ENCODE data around the gene RSPRY1.

DNA sequence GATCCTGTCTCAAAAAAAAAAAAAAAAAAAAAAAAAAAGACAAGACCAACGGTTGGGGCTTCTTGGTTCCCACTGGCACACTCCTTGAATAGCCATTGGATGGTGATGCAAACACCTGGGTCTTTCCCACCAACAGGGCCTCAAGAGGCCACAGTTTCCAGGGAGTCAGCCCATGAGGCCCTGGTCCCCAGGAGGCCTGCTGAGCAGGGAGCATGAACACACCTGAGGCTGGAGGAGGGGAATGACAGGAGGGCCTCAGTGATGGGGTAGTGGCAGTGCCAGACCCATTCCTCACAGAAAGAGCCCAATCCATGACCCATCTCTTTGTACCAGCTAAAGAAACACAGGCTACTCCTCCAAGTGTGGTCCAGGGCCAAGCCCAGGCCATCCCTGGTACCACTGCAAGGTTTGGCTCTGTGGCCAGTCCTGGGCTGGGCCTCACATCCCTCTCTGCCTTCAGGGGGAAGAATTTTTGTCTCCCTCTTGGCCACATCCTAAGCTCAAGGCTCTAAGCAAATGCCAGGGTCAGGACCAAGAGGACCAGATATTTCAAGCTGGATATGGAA, 72.9 kb downstream of the RSPRY1 start:
- no peak for TF ChIP-seq CTCF (conservative IDR thresholded peaks at IDR 0.05; ENCODE audit: low read depth, low read length)
- TF ChIP-seq MXI1 (IDR thresholded peaks at IDR 0.05; ENCODE audit: borderline replicate concordance, low read depth, low read length) = no peak
- TF ChIP-seq BHLHE40 (IDR thresholded peaks at IDR 0.05; ENCODE audit: low read depth, low read length) = no peak
- no peak for TF ChIP-seq POLR2A (IDR thresholded peaks at IDR 0.05; ENCODE audit: low read depth, low read length)
- no peak for TF ChIP-seq RCOR1 (IDR thresholded peaks at IDR 0.05; ENCODE audit: insufficient replicate concordance, low read length)
- TF ChIP-seq RFX5 (IDR thresholded peaks at IDR 0.05; ENCODE audit: low read depth, low read length) = no peak
- no peak for TF ChIP-seq RAD21 (IDR thresholded peaks at IDR 0.05; ENCODE audit: low read length)
- TF ChIP-seq SMC3 (IDR thresholded peaks at IDR 0.05; ENCODE audit: low read depth, low read length) = no peak
- no peak for TF ChIP-seq NFE2L2 (IDR thresholded peaks at IDR 0.05; ENCODE audit: low read depth, low read length)
